C4-2B (cell line): ENCODE results near the gene C2CD2L.
"Not testable (repeated sequence)": the region's sequence is repeated elsewhere in the genome, so short reads cannot be mapped to it uniquely, and the experiment has no call there.

Experiments used
- H3K27ac ChIP-seq: fragments of 450-650 bp; 2 replicates; pipeline ENCODE4 v1.5.1; 2017
- ZFX ChIP-seq: fragments of 450-650 bp; IDR thresholded peaks from 2 replicates; pipeline ENCODE4 v1.6.1; 2017
- TF ChIP-seq, protein P1 (sequence below): fragments of 450-650 bp; conservative IDR thresholded peaks from 2 replicates; pipeline ENCODE4 v1.5.1; 2017; ENCODE audit warnings: mild to moderate bottlenecking

The C2CD2L gene

DNA sequence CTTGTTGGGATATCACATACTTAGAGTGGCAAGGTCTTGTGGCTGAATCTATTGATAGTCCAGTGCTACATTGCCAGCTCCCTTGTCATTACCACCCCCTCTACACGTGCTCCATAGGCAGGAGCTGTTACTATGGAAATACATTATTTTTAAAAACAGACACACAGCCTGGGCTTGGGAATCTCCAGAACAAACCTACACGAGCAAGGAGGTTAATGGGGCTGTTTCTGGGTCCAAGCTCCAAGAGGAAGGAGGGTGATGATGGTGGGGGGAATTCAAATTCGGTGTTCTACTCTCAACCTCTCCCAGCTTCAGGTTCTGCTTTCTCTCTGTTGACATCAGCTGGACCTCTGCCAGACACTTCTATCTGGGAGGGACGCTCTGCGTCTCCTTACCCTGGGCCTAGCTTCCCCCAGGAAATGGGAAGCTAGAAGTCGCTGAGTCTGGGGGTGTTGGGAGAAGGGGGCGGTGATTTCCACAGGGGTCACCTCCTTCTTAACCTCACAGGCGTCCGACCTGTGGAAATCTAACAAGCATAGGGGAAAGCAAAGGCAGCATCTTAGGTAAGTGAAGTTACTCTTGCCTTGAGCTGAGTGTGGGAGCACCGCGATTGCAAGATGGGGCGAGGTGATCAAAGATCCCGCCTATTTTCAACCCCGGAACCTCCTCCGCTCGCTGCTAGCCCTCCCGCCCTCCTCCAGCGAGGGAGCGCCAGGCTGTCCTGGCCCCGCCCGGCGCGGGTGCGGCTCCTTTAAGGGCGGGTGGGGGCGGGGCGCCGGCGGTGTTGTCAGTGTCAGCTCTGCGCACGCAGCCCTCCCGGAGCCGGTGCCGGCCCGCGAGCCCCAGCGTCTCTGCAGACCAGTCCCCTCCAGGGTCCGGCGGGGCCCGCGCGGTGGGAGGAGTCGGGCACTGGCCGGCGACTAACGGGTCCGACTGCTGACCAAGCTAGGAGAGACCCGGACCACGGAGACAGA, at the start of gene C2CD2L:
Gene C2CD2L, plus strand, starts transcription at position 781 of the 974 bp plus-strand sequence. CDS start 398 bp downstream, outside the sequence.
- TF ChIP-seq, protein P1, sequence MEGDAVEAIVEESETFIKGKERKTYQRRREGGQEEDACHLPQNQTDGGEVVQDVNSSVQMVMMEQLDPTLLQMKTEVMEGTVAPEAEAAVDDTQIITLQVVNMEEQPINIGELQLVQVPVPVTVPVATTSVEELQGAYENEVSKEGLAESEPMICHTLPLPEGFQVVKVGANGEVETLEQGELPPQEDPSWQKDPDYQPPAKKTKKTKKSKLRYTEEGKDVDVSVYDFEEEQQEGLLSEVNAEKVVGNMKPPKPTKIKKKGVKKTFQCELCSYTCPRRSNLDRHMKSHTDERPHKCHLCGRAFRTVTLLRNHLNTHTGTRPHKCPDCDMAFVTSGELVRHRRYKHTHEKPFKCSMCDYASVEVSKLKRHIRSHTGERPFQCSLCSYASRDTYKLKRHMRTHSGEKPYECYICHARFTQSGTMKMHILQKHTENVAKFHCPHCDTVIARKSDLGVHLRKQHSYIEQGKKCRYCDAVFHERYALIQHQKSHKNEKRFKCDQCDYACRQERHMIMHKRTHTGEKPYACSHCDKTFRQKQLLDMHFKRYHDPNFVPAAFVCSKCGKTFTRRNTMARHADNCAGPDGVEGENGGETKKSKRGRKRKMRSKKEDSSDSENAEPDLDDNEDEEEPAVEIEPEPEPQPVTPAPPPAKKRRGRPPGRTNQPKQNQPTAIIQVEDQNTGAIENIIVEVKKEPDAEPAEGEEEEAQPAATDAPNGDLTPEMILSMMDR, result no peak
- no peak for TF ChIP-seq ZFX

DNA sequence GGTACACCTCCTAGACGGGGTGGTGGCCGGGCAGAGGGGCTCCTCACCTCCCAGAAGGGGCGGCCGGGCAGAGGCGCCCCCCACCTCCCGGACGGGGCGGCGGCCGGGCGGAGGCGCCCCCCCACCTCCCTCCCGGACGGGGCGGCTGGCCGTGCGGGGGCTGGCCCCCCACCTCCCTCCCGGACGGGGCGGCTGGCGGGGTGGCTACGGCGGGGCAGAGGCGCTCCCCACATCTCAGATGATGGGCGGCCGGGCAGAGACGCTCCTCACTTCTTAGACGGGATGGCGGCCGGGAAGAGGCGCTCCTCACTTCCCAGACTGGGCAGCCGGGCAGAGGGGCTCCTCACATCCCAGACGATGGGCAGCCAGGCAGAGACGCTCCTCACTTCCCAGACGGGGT, 48.0 kb upstream of the C2CD2L start:
- not testable (repeated sequence) for H3K27ac ChIP-seq

More for the DNA sequence above, at the start of gene C2CD2L:
- peak within 1 kb of the TSS; percentile 90 for H3K27ac ChIP-seq

DNA sequence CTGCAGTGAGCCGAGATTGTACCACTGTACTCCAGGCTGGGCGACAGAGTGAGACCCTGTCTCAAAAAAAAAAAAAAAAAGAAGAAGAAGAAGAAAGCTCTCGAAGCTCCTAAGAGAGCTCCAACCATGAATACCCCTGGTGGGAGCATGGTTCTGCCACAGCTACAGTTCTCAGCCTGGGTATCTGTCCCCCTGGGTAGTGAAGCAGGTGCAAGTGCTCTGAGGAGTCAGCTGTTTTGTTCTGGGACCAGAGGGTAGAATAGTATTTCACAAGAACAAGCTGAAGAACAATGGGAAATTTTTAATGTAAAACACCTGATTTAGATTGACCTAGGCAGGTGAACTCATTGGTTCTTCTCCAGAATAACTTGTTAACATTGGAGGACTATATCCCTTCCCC, 45.9 kb upstream of the C2CD2L start:
- no peak for TF ChIP-seq ZFX
- no peak overlapping the region for H3K27ac ChIP-seq

DNA sequence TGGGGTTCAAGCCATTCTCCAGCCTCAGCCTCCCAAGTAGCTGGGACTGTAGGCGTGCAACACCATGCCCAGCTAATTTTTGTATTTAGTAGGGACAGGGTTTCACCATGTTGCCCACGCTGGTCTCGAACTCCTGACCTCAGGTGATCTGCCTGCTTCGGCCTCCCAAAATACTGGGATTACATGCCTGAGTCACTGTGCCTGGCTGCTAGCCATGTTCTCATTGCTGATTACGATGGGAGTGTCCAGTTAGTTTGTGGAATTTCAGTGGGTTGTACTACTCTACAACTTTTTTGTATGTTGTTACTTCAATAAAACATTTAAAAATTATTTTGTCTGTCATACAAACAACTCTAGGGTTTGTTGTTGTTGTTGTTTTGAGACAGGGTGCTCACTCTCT, 44.4 kb upstream of the C2CD2L start:
- 0 out of 2 replicates have a peak overlapping the region, but pooled peaks have one; percentile 3 for H3K27ac ChIP-seq
- TF ChIP-seq, protein P1, result no peak
- no peak for TF ChIP-seq ZFX

DNA sequence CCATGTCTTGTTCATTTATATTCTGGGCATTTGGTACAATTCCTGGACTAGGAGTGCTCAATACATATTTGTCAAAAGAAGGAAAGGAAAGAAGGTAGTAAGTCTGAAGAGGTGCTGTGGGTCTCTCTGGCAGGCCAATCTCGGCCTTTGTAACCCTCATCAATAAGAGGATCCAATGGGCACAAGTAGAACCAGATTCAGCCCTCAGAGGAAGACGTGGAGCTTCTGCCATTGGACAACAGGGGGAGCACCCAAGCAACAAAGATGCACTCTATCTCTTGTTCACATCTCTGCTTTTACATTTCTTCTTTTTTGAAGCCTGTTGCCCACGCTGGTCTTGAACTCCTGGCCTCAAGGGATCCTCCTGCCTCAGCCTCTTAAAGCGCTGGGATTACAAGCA, 41.8 kb upstream of the C2CD2L start:
- TF ChIP-seq, protein P1, result no peak; the same call in 1 of the 2 replicates
- no peak for TF ChIP-seq ZFX
- no peak overlapping the region for H3K27ac ChIP-seq

DNA sequence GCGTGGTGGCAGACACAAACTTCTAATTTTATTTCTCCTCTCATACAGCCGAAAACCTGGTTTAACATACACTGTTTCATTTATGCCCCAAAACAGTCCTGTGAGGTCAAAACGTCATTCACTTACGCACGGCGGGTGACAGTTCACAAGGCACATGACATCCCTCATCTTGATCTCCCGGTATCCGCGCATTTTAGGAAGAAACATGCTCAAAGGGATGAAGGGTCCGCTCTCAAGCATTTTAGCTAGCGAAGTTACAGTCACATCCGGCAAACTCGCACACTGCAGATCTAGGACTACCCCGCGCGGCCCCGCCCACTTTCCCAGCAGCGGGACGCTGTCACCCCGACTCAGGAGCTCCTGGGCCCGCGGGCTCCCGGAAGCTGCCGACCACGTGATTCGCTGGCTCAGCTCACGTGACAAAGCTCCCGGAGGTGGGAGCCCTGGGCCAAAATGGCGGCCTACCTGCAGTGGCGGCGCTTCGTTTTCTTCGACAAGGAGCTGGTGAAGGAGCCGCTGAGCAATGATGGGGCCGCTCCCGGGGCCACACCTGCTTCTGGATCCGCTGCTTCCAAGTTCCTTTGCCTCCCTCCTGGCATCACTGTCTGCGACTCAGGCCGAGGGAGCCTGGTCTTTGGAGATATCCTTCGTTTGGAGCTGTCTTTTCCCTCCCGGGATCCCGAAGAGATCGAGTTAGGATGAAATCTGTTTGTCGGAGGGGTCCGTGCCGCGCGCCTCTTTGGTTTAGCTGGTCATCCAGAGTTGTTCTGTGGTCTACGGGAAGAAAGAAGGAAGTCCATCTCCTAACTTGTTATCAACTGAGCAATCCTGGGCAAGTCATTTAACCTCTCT, 39.5 kb upstream of the C2CD2L start, which contains the start of gene VPS11:
Gene VPS11, plus strand, starts transcription at position 448 of the 852 bp plus-strand sequence. Its CDS starts 6 bp downstream, at position 454.
- TF ChIP-seq, protein P1, result no peak
- no peak for TF ChIP-seq ZFX
- H3K27ac ChIP-seq, result peak within 1 kb of the TSS; percentile 83

DNA sequence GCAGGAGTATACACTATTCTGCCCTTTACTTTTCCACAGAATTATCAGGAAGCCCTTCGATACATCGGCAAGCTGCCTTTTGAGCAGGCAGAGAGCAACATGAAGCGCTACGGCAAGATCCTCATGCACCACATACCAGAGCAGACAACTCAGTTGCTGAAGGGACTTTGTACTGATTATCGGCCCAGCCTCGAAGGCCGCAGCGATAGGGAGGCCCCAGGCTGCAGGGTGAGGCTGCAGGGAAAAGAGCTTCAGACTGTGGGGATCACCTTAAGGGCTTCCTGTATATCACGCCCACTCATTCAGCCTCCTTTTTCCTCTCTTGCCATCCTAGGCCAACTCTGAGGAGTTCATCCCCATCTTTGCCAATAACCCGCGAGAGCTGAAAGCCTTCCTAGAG, 29.3 kb upstream of the C2CD2L start:
- no peak for TF ChIP-seq ZFX

DNA sequence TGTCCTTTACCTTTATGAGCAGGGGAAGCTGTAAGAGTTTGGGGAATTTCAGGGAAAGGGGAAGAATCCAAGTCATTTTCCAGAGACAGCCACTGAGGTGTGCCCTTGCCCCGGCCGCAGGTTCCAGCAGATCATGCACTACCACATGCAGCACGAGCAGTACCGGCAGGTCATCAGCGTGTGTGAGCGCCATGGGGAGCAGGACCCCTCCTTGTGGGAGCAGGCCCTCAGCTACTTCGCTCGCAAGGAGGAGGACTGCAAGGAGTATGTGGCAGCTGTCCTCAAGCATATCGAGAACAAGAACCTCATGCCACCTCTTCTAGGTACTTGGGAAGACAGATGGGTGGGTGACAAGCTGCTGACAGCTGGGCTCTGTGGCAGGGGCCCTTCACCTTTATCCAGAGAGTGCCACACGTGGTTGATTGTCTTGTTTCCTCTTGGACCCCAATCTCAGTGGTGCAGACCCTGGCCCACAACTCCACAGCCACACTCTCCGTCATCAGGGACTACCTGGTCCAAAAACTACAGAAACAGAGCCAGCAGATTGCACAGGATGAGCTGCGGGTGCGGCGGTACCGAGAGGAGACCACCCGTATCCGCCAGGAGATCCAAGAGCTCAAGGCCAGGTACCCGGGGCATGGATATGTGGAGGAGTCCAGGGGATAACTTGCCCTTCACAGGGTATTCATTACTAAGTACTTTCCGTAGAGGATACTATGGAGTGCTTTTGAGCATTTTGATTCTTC, 28.3 kb upstream of the C2CD2L start:
- TF ChIP-seq, protein P1, result no peak
- no peak for TF ChIP-seq ZFX
- H3K27ac ChIP-seq, result no peak overlapping the region

More for the DNA sequence above, 29.3 kb upstream of the C2CD2L start:
- no peak overlapping the region for H3K27ac ChIP-seq
